Activated CD4-positive, alpha-beta T cell treated with anti-CD3 and anti-CD28 coated beads, Interleukin-2, amount 10 ng/mL, durations not matched to agents 7 days and 5 days (primary cell): ENCODE results near the gene MTUS2. TPM values are rescaled to one million over a fixed set of nuclear protein-coding genes. Genes with fewer than 3 reads are reported as not detected.

Source experiments
- CTCF ChIA-PET: fragments of 350-600 bp; sonication (Branson Sonifier 250); formaldehyde crosslinking; loops from one replicate; lab custom pipeline; 2021; ENCODE audit warnings: antibody characterized with exemption; lab: Charles Lee
- POLR2A ChIA-PET: fragments of 350-600 bp; sonication (Branson Sonifier 250); formaldehyde crosslinking; loops from one replicate; lab custom pipeline; 2021; ENCODE audit warnings: antibody characterized with exemption; lab: Charles Lee
- DNase-seq: peaks from one replicate; pipeline ENCODE4 v3.0.0-alpha.2; 2020
- H3K27ac Mint-ChIP-seq: one replicate; pipeline ENCODE4 v1.8.0; 2021; ENCODE audit warnings: mild to moderate bottlenecking, moderate library complexity, mixed read lengths
- H3K27me3 Mint-ChIP-seq: one replicate; pipeline ENCODE4 v1.8.0; 2021; ENCODE audit warnings: mixed read lengths
- H3K36me3 Mint-ChIP-seq: one replicate; pipeline ENCODE4 v1.8.0; 2021; ENCODE audit warnings: low read depth, mixed read lengths
- H3K4me1 Mint-ChIP-seq: one replicate; pipeline ENCODE4 v1.8.0; 2021; ENCODE audit warnings: mixed read lengths
- H3K4me3 Mint-ChIP-seq: one replicate; pipeline ENCODE4 v1.8.0; 2021; ENCODE audit warnings: mild to moderate bottlenecking, moderate library complexity, mixed read lengths
- H3K9me3 Mint-ChIP-seq: one replicate; pipeline ENCODE4 v1.8.0; 2021; ENCODE audit warnings: mixed read lengths
- total RNA-seq, 2 experiments: library from RNA; stranded (reverse); gene quantifications; one replicate each; pipeline ENCODE4 v1.2.3, GENCODE V29; 2021

Gene MTUS2
- total RNA-seq, 2 experiments from 2014 or later: not detected

DNA sequence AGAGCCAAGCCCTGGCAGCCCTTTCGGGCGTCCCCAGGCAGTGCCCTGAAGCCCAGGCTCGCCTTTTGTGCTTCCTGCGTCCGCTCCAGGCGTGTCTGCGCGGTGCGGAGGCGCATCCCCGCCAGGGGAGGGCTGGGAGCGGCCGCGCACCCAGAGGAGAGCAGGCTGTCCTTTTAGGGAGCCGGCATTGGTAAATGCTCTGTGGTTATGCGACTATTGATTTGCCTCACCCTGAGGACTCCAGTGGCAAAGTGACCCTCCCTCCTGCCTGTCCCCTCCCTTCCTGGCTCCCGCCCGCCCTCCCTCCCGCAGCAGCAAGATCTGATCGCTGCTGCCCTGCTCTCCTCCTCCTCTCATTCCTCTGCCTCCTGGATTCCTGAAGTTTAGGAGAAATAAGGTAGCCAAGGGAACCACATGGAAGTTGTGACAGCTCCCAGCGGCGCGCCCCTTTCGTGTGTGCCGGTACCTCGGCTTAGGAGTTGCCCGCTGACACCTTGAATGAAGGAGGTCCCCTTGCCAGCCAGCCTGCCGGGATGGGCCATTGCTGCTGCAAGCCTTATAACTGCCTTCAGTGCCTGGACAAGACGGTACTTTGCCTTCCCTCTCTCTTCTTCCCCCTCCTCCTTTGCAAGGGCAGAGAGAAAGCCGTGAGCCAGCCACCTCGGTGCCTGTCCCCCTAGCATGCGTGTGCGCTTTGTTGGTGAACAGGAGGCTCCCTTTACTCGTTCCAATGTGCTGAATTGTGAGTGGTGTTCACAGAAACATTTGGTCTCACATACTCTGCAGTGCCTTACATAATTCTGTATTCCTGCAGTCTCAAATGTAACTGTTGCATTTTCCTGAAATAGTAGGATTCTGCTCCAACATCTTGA, 608.4 kb downstream of the MTUS2 start:
- no peak for DNase-seq
- ChIA-PET POLR2A (no interaction called here), CTCF (no interaction called here)
- no peaks in the 10 kb centered on the region for H3K9me3 Mint-ChIP-seq
- no peak overlapping the region for H3K27ac Mint-ChIP-seq
- peaks cover 2% of the 10 kb centered on the region for H3K4me1 Mint-ChIP-seq
- no peaks in the 10 kb centered on the region for H3K36me3 Mint-ChIP-seq
- H3K4me3 Mint-ChIP-seq: no peak overlapping the region
- peaks cover 65% of the 10 kb centered on the region for H3K27me3 Mint-ChIP-seq

GRCh38 chr13:29429286-29429900, 609.3 kb downstream of the MTUS2 start:
- no peaks in the 10 kb centered on the region for H3K36me3 Mint-ChIP-seq
- no peaks in the 10 kb centered on the region for H3K9me3 Mint-ChIP-seq
- no peak for DNase-seq
- peaks cover 2% of the 10 kb centered on the region for H3K4me1 Mint-ChIP-seq
- H3K27ac Mint-ChIP-seq: no peak overlapping the region
- CTCF ChIA-PET: no interaction called here
- H3K27me3 Mint-ChIP-seq: peaks cover 65% of the 10 kb centered on the region
- no peak overlapping the region for H3K4me3 Mint-ChIP-seq
- POLR2A ChIA-PET: no interaction called here

DNA sequence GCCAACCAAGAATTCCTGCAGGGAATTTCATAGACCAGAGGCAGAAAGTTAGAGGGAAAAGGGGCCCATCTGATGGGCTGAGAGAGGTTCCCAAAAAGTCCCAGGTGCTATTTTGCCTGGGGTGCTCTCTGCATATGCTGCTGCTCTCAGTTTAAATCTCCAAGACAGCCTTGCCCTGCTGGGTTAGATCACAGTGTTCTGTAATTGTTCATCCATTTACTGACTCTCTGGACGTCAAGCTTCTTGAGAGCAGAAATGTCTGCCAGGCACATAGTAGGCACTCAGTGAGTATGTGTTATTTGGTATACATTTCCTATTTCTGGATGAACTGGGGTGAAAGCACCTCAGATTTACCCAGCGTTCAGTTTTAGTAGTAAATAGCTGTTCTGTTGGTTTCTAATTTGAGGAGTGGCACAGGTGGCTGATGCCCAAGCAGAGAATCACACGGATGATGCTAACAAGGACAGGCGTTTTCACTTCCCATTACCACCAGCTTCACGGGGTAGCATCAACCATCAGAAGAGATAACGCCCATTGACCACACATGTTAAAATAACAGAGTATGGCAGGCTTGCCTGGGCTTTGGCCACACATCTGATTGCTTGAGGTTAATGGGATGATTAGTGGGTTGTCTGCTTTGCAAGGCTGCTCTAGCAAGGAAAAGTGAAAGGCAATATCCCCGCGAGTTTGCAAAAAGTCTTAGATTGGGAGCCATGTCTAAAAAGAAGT, 614.2 kb downstream of the MTUS2 start:
- no peaks in the 10 kb centered on the region for H3K9me3 Mint-ChIP-seq
- CTCF ChIA-PET: no interaction called here
- H3K4me1 Mint-ChIP-seq: no peaks in the 10 kb centered on the region
- H3K27ac Mint-ChIP-seq: no peak overlapping the region
- peaks cover 29% of the 10 kb centered on the region for H3K27me3 Mint-ChIP-seq
- no peak for DNase-seq
- POLR2A ChIA-PET: no interaction called here
- H3K4me3 Mint-ChIP-seq: no peak overlapping the region
- H3K36me3 Mint-ChIP-seq: no peaks in the 10 kb centered on the region

- Mint-ChIP-seq H3K4me1 (no peaks in the 10 kb centered on the region), H3K9me3 (no peaks in the 10 kb centered on the region), H3K27ac (no peak overlapping the region), H3K4me3 (no peak overlapping the region), H3K36me3 (no peaks in the 10 kb centered on the region), H3K27me3 (peaks cover 20% of the 10 kb centered on the region)
- DNase-seq: no peak
- POLR2A ChIA-PET: no interaction called here
- CTCF ChIA-PET: no interaction called here
Measured at GRCh38 chr13:29435125-29435911, 615.2 kb downstream of the MTUS2 start.

DNA sequence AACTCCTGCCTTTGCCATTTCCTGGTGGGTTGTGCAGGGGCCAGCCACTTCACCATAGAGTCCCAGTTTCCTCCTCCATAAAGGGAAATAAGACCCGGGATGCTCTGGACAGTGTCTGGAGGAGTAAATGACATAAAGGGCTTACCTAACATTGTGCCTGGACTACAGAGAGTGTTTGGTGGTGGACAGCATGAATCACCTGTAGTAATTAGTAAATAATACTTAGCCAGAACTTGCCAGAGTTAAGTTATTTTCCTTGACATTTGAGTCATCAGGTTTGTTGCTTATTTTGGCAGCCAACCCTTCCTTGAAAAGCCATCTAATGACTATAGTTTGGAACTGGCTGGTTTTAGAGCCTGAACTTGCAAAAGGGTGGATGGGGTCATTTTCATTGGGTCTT, 616.2 kb downstream of the MTUS2 start:
- POLR2A ChIA-PET: no interaction called here
- DNase-seq: no peak
- CTCF ChIA-PET: no interaction called here
- Mint-ChIP-seq H3K4me3 (no peak overlapping the region), H3K4me1 (no peaks in the 10 kb centered on the region), H3K9me3 (no peaks in the 10 kb centered on the region), H3K36me3 (no peaks in the 10 kb centered on the region), H3K27me3 (peaks cover 11% of the 10 kb centered on the region), H3K27ac (no peak overlapping the region)

GRCh38 chr13:29436721-29437280, 616.7 kb downstream of the MTUS2 start:
- no peak for DNase-seq
- H3K27me3 Mint-ChIP-seq: peaks cover 8% of the 10 kb centered on the region
- H3K4me3 Mint-ChIP-seq: no peak overlapping the region
- ChIA-PET POLR2A (no interaction called here), CTCF (no interaction called here)
- no peaks in the 10 kb centered on the region for H3K4me1 Mint-ChIP-seq
- H3K27ac Mint-ChIP-seq: no peak overlapping the region
- H3K36me3 Mint-ChIP-seq: no peaks in the 10 kb centered on the region
- H3K9me3 Mint-ChIP-seq: no peaks in the 10 kb centered on the region

GRCh38 chr13:29438769-29439168, 618.6 kb downstream of the MTUS2 start:
- no peak overlapping the region for H3K27ac Mint-ChIP-seq
- CTCF ChIA-PET: no interaction called here
- POLR2A ChIA-PET: no interaction called here
- no peak overlapping the region for H3K4me3 Mint-ChIP-seq
- no peaks in the 10 kb centered on the region for H3K4me1 Mint-ChIP-seq
- H3K9me3 Mint-ChIP-seq: no peaks in the 10 kb centered on the region
- DNase-seq: no peak
- H3K36me3 Mint-ChIP-seq: no peaks in the 10 kb centered on the region
- no peaks in the 10 kb centered on the region for H3K27me3 Mint-ChIP-seq

GRCh38 chr13:29439601-29440388, 619.7 kb downstream of the MTUS2 start:
- H3K4me3 Mint-ChIP-seq: no peak overlapping the region
- no peak overlapping the region for H3K27ac Mint-ChIP-seq
- ChIA-PET CTCF (no interaction called here), POLR2A (no interaction called here)
- H3K36me3 Mint-ChIP-seq: no peaks in the 10 kb centered on the region
- H3K9me3 Mint-ChIP-seq: no peaks in the 10 kb centered on the region
- no peaks in the 10 kb centered on the region for H3K4me1 Mint-ChIP-seq
- no peak for DNase-seq
- no peaks in the 10 kb centered on the region for H3K27me3 Mint-ChIP-seq

DNA sequence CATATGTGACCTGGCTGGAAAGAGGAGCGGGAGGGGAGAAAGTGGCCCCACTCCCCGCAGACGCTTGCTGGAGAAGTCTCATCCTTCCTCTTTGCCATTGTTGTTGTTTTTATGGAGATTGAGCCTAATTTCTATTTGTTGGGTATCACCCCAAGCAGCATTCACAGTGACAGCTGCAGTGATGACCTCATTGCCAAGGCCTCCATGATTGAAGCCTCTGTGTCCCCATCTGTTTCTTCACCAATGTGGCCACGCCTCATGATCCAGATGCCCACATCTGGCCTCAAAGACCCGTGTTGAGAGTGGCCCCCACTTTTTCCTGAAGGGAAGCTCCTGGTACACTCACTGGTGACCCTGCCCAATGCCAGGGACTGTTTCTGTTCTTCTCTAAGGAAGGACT, 621.2 kb downstream of the MTUS2 start:
- no peaks in the 10 kb centered on the region for H3K36me3 Mint-ChIP-seq
- H3K27me3 Mint-ChIP-seq: no peaks in the 10 kb centered on the region
- ChIA-PET CTCF (no interaction called here), POLR2A (no interaction called here)
- no peaks in the 10 kb centered on the region for H3K9me3 Mint-ChIP-seq
- H3K4me3 Mint-ChIP-seq: no peak overlapping the region
- no peaks in the 10 kb centered on the region for H3K4me1 Mint-ChIP-seq
- DNase-seq: no peak
- H3K27ac Mint-ChIP-seq: no peak overlapping the region

GRCh38 chr13:29446016-29446415, 625.9 kb downstream of the MTUS2 start:
- no peak overlapping the region for H3K27ac Mint-ChIP-seq
- H3K27me3 Mint-ChIP-seq: peaks cover 6% of the 10 kb centered on the region

DNA sequence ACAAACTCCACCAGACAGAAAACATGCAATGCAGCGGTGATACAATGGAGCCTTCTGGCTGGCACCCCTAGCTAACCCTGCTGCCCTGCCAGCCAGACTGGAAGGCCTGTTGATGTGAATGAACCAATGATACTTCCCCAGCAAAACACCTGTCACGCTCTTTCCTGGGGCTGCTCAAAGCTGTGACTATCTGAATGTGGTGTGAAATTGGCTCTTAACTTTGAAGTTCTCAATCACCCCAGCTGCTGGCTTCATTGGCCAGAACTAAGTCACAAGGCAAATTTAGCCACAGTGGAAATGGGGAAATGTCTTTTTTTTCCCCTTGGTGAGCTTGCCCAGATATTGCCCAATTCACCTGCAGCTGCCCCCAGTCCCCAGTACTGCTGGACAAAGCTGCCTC, 628.0 kb downstream of the MTUS2 start:
- DNase-seq: no peak
- ChIA-PET POLR2A (no interaction called here), CTCF (no interaction called here)
- H3K4me1 Mint-ChIP-seq: no peaks in the 10 kb centered on the region
- no peak overlapping the region for H3K27ac Mint-ChIP-seq
- no peak overlapping the region for H3K4me3 Mint-ChIP-seq
- peaks cover 9% of the 10 kb centered on the region for H3K27me3 Mint-ChIP-seq
- no peaks in the 10 kb centered on the region for H3K36me3 Mint-ChIP-seq
- H3K9me3 Mint-ChIP-seq: no peaks in the 10 kb centered on the region

More at GRCh38 chr13:29446016-29446415, 625.9 kb downstream of the MTUS2 start:
- ChIA-PET CTCF (no interaction called here), POLR2A (no interaction called here)
- DNase-seq: no peak
- no peak overlapping the region for H3K4me3 Mint-ChIP-seq
- no peaks in the 10 kb centered on the region for H3K36me3 Mint-ChIP-seq
- H3K9me3 Mint-ChIP-seq: no peaks in the 10 kb centered on the region
- H3K4me1 Mint-ChIP-seq: no peaks in the 10 kb centered on the region

DNA sequence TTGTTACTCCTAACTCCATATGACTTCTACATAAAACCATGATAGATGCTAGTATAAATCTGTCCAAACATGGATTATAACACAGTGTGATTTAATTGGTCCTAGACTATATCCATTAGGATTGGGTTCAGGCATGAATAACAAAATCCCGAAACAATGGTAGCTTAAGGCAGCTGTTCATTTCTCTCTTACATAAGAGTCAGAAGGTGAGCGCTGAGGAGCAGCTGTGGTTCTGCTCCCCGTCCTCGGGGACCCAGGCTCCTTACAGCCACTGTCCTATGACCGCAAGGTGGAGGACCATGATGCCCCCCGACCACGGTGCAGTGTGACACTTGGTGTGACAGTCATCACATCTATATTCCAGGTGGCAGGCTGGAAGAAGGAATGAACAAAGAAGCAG, 629.6 kb downstream of the MTUS2 start:
- no peak overlapping the region for H3K27ac Mint-ChIP-seq
- no peaks in the 10 kb centered on the region for H3K36me3 Mint-ChIP-seq
- ChIA-PET CTCF (no interaction called here), POLR2A (no interaction called here)
- no peaks in the 10 kb centered on the region for H3K9me3 Mint-ChIP-seq
- no peak for DNase-seq
- H3K27me3 Mint-ChIP-seq: peaks cover 9% of the 10 kb centered on the region
- no peaks in the 10 kb centered on the region for H3K4me1 Mint-ChIP-seq
- H3K4me3 Mint-ChIP-seq: no peak overlapping the region
